Spleen (tissue), 11 donors: ENCODE data around the gene ZNF552. TPM values are rescaled to one million over a fixed set of nuclear protein-coding genes. Genes with fewer than 3 reads are reported as not detected.
"Not testable (repeated sequence)": the region's sequence is repeated elsewhere in the genome, so short reads cannot be mapped to it uniquely, and the experiment has no call there.

ENCODE experiments used
- DNase-seq: peaks from one replicate; pipeline ENCODE4 v3.0.0-alpha.2; 2020
- H3K27ac ChIP-seq, 8 donors: fragments of 200-600 bp; sonication (generic) in 7 of 8; 1 replicate in 4 of 8; 2 replicates in 4 of 8; pipeline versions ENCODE4 v1.5.0 to v1.8.0; 2016 to 2021; ENCODE audit warnings: inconsistent platforms in 4 of 8, mild to moderate bottlenecking in 4 of 8, moderate library complexity in 1 of 8
- H3K27me3 ChIP-seq, 7 donors: fragments of 200-600 bp; sonication (generic) in 6 of 7; replicated peaks in 1 of 7; 1 replicate in 4 of 7; 2 replicates in 3 of 7; pipeline versions ENCODE4 v1.5.0 to v1.8.0; 2016 to 2021; ENCODE audit warnings: inconsistent platforms in 3 of 7, mild to moderate bottlenecking in 1 of 7
- H3K36me3 ChIP-seq, 6 donors: fragments of 200-600 bp; sonication (generic) in 5 of 6; 1 replicate in 4 of 6; 2 replicates in 2 of 6; pipeline versions ENCODE4 v1.5.0 to v1.8.0; 2016 to 2021; ENCODE audit warnings: inconsistent platforms in 2 of 6
- H3K4me1 ChIP-seq, 6 donors: fragments of 200-600 bp; sonication (generic) in 5 of 6; 1 replicate in 3 of 6; 2 replicates in 3 of 6; pipeline versions ENCODE4 v1.5.0 to v1.8.0; 2016 to 2021; ENCODE audit warnings: inconsistent platforms in 3 of 6
- H3K4me3 ChIP-seq, 8 donors: fragments of 200-600 bp; sonication (generic) in 7 of 8; 1 replicate in 4 of 8; 2 replicates in 4 of 8; pipeline versions ENCODE4 v1.5.0 to v1.8.0; 2016 to 2021; ENCODE audit warnings: inconsistent platforms in 4 of 8, mild to moderate bottlenecking in 4 of 8, moderate library complexity in 2 of 8
- H3K9me3 ChIP-seq, 8 donors: fragments of 200-600 bp; sonication (generic) in 7 of 8; 1 replicate in 4 of 8; 2 replicates in 4 of 8; pipeline versions ENCODE4 v1.5.0 to v1.8.0; 2016 to 2021; ENCODE audit warnings: inconsistent platforms in 4 of 8
- POLR2A ChIP-seq, 3 donors: fragments of 450-650 bp; IDR thresholded peaks; one replicate each; pipeline ENCODE4 v1.5.1; 2017; ENCODE audit warnings: antibody characterized with exemption in 3 of 3, mild to moderate bottlenecking in 1 of 3
- POLR2AphosphoS5 ChIP-seq, 3 donors: sonication (generic); formaldehyde crosslinking; IDR thresholded peaks; one replicate each; pipeline ENCODE4 v1.5.1; 2017; ENCODE audit warnings: antibody characterized with exemption in 3 of 3
- WGBS, 5 donors: extraction: QIAGEN DNeasy Blood & Tissue Kit in 3 of 5; methylation state at CpG; one replicate each; pipeline versions ENCODE4 v1.1.5 to v1.1.7; 2013 to 2018; 5-methylcytosine and 5-hydroxymethylcytosine counted together
- intact Hi-C: fragments of 100-400 bp; cut with DNase I; formaldehyde crosslinking; loops from one replicate; pipeline ENCODE4 v1.15.0; 2023; ENCODE audit warnings: low total_unique reads
- polyA plus RNA-seq, 3 donors: library from polyadenylated mRNA; stranded (reverse); fragments of 200-250 nt; gene quantifications; one replicate each; pipeline ENCODE4 v1.2.1, GENCODE V29; 2013
- total RNA-seq, 7 donors: library from RNA; depleted of rRNA in 3 of 7; stranded (reverse); fragments of >200 nt in 3 of 7; fragmentation: NEBNext Ultra II Directional in 4 of 7; extraction: Animal tissue kit (Norgen Biotek cat#: 25700) in 4 of 7; gene quantifications; one replicate each; pipeline versions ENCODE4 v1.1.0 to v1.2.1, GENCODE V29; 2016 to 2021
- TF ChIP-seq, protein P1 (sequence below), 11 experiments: fragments of 200-600 bp in 7 of 11; fragments of 450-650 bp in 4 of 11; sonication (generic) in 4 of 11; IDR thresholded peaks in 8 of 11; conservative IDR thresholded peaks in 3 of 11; 1 replicate in 7 of 11; 2 replicates in 4 of 11; pipeline versions ENCODE4 v1.4.0 to v1.8.0; 2016 to 2021; ENCODE audit warnings: antibody characterized with exemption in 11 of 11, inconsistent platforms in 4 of 11, mild to moderate bottlenecking in 1 of 11
- donor health status: healthy with polysubstance abuse.
- donor health status: DM: no; HTN: no; CAD: no; lungs with moderate emphysema.
- donor health status: DM: no; HTN: no; CAD: no.
- donor health status: Bipolar disorder and iron deficiency.
- donor health status: healthy.
- donor health status: DM: no; HTN: no; CAD: no.
- donor health status: DM: yes; HTN: yes; CAD: no.

ZNF552 gene
- total and polyA plus RNA-seq, 10 donors: 2.9 to 20.8 (median 9.4) TPM

DNA sequence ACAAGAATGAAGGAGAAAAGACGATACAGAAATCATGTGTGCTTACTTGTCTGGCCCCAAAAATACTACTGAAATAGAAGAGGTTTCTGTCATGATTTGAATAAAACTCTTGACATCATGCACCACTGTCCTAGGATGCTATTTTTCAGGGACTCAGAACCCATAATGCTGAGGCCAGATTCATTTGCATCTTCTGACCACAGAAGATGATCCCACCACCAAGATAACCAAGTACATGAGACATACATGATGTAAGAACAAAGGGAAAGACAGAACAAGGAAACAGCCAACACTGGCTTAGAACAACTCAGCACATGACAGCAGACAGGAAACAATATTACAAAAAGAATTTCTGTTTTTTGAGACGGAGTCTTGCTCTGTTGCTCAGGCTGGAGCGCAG, 2.5 kb downstream of the ZNF552 start:
- Histone ChIP-seq H3K27me3 (no peaks in the 10 kb centered on the region), H3K4me3 (peak overlapping the region in 1 of 8 donors; percentile 30), H3K27ac (peak overlapping the region in 7 of 8 donors; percentile 2 to 92 (median 81)), H3K4me1 (peaks cover 11 to 51% (median 33%) of the 10 kb centered on the region in 6 donors), H3K9me3 (no peaks in the 10 kb centered on the region), H3K36me3 (peaks cover 0 to 52% (median 19%) of the 10 kb centered on the region in 6 donors)
- peak in 1 of 3 donors; percentile 45 for TF ChIP-seq POLR2AphosphoS5 (IDR thresholded peaks at IDR 0.05)
- TF ChIP-seq, protein P1, sequence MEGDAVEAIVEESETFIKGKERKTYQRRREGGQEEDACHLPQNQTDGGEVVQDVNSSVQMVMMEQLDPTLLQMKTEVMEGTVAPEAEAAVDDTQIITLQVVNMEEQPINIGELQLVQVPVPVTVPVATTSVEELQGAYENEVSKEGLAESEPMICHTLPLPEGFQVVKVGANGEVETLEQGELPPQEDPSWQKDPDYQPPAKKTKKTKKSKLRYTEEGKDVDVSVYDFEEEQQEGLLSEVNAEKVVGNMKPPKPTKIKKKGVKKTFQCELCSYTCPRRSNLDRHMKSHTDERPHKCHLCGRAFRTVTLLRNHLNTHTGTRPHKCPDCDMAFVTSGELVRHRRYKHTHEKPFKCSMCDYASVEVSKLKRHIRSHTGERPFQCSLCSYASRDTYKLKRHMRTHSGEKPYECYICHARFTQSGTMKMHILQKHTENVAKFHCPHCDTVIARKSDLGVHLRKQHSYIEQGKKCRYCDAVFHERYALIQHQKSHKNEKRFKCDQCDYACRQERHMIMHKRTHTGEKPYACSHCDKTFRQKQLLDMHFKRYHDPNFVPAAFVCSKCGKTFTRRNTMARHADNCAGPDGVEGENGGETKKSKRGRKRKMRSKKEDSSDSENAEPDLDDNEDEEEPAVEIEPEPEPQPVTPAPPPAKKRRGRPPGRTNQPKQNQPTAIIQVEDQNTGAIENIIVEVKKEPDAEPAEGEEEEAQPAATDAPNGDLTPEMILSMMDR (IDR thresholded peaks at IDR 0.05 in 8 of 11, conservative IDR thresholded peaks at IDR 0.05 in 3 of 11): no peak
- intact Hi-C loops: no loop called here
- 43 to 73% (median 56%) methylated on average over 3 of the region's 3 CpGs for WGBS, 5 donors
- no peak for DNase-seq

DNA sequence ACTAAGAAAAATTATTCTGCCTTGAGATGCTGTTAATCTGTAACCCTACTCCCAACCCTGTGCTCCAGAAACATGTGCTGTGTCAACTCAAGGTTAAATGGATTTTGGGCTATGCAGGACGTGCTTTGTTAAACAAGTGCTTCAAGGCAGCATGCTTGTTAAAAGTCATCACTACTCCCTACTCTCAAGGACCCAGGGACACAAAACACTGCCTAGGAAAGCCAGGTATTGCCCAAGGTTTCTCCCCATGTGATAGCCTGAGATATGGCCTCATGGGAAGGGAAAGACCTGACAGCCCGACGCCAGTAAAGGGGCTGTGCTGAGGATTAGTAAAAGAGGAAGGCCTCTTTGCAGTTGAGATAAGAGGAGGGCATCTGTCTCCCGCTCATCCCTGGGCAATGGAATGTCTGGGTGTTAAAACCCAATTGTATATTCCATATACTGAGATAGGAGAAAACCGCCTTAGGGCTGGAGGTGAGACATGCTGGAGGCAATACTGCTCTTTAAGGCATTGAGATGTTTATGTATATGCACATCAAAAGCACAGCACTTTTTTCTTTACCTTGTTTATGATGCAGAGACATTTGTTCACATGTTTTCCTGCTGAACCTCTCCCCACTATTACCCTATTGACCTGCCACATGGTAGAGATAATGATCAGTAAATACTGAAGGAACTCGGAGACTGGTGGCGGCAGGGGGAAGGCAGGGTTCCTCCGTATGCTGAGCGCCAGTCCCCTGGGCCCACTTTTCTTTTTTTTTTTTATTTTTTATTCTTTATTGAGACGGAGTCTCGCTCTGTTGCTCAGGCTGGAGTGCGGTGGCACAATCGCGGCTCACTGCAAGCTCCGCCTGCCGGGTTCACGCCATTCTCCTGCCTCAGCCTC, 4.1 kb downstream of the ZNF552 start:
- H3K27me3 ChIP-seq, DNase-seq: not testable (repeated sequence)

DNA sequence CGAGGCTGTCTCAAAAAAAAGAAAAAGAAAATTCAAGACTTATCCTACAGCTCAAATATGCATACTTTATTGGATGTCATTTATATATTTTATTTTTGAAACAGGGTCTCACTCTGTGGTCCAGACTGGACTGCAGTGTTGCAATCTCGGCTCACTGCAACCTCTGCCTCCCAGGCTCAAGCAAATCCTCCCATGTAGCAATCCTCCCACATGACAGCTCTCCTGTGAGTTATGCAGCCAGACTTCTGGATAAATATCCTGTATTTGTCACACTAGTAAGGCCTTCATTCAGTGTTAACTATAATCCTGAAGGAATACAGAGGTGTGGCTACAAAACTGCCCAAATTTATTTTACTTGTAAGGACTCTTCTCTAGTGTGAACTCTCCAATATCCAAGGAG, 7.2 kb downstream of the ZNF552 start:
- Histone ChIP-seq H3K27me3 (no peaks in the 10 kb centered on the region), H3K4me3 (no peak overlapping the region), H3K36me3 (peaks cover 0 to 66% (median 22%) of the 10 kb centered on the region in 6 donors), H3K4me1 (peaks cover 13 to 59% (median 36%) of the 10 kb centered on the region in 6 donors), H3K9me3 (no peaks in the 10 kb centered on the region), H3K27ac (no peak overlapping the region)
- DNase-seq: no peak
- TF ChIP-seq, protein P1 (IDR thresholded peaks at IDR 0.05 in 8 of 11, conservative IDR thresholded peaks at IDR 0.05 in 3 of 11): no peak
- intact Hi-C loops: no loop called here
- 85 to 92% (median 89%) methylated on average over 2 of the region's 2 CpGs for WGBS, 5 donors

More for the DNA sequence above, 4.1 kb downstream of the ZNF552 start:
- H3K27ac ChIP-seq, intact Hi-C loops, H3K9me3 ChIP-seq, H3K4me3 ChIP-seq: not testable (repeated sequence)
- Histone ChIP-seq H3K36me3 (peaks cover 0 to 68% (median 22%) of the 10 kb centered on the region in 6 donors), H3K4me1 (peaks cover 11 to 55% (median 34%) of the 10 kb centered on the region in 6 donors)
- 84 to 94% (median 90%) methylated on average over 17 of the region's 17 CpGs for WGBS, 5 donors

DNA sequence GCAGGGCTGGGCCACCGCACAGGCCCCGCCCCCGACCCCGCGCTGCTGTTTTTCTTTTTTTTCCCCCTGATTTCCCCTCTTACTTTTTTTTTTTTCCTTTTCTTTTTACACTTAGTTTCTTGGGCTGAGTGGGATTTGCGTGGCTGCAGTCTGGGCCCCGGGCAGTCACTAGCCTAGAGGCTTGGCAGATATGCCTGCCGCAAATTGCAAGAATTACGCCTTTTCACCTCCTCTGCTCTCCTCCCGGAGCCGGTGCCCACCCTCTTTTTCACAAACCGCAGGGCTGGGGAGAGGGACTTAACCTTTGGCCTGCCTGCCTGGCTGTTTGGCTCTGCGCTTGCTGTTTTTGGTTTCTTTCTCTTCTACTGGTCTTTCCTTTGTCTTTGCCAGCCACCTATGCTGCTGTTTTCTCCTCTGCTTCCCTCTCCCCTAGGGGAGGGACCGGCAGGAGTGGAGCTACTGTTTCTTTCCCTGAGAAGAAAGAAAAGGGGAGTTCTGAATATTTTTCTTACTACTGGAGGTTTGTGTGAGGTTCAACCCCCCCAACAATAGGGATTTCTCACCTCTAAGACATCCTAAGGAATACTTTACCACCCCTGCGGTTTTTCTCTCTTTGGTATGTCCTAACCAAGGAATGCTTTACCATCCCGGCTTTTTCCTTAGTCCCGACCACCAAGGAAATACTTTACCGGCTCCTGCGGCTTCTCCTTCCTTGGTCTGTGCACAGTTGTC, 11.0 kb downstream of the ZNF552 start:
- no peaks in the 10 kb centered on the region for H3K27me3 ChIP-seq
- intact Hi-C loops: no loop called here
- H3K4me1 ChIP-seq: peaks cover 16 to 75% (median 46%) of the 10 kb centered on the region in 6 donors
- no peak for TF ChIP-seq POLR2A (IDR thresholded peaks at IDR 0.05)
- peak in 2 of 3 donors; percentile 22 to 37 for TF ChIP-seq POLR2AphosphoS5 (IDR thresholded peaks at IDR 0.05)
- TF ChIP-seq, protein P1 (IDR thresholded peaks at IDR 0.05 in 8 of 11, conservative IDR thresholded peaks at IDR 0.05 in 3 of 11): no peak
- DNase-seq: no peak
- H3K9me3 ChIP-seq: no peaks in the 10 kb centered on the region
- H3K36me3 ChIP-seq: peaks cover 0 to 44% (median 13%) of the 10 kb centered on the region in 6 donors
- WGBS, 5 donors: 11 to 21% (median 14%) methylated on average over 19 of the region's 19 CpGs
- peak overlapping the region; percentile 21 to 60 (median 42) for H3K4me3 ChIP-seq
- H3K27ac ChIP-seq: peak overlapping the region; percentile 28 to 89 (median 77)
